ENCODE results near the gene ZBTB2. TPM values are rescaled to one million over a fixed set of nuclear protein-coding genes. Genes with fewer than 3 reads are reported as not detected.
"Not testable (repeated sequence)": the region's sequence is repeated elsewhere in the genome, so short reads cannot be mapped to it uniquely, and the experiment has no call there.

The ZBTB2 gene
- total RNA-seq, 1 donor from 2014 or later = 10.7 TPM

- no peak for DNase-seq (ENCODE audit: low spot score)
Observed at GRCh38 chr6:151374036-151374683, 17.2 kb downstream of the ZBTB2 start.

DNA sequence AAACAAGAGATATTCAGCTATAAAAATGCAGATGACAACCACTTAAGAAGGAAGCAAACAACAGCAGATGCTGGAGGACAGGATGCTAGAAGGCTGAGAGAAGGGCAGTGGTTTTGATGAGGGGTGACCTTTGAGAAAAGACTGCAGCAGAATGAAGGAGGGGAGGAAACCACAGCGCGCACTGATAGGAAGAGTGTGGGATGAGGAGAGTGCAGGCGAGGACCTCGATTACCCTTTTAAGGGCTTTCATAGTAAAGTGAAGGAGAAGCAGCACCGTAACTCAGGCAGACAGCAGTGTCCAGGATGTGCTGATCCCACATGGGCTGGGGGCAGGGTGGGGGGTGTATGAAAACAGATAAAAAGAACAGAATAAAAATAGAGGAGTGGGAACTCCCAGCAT lies 19.2 kb downstream of the ZBTB2 start:
- no peak for DNase-seq (ENCODE audit: low spot score)

DNA sequence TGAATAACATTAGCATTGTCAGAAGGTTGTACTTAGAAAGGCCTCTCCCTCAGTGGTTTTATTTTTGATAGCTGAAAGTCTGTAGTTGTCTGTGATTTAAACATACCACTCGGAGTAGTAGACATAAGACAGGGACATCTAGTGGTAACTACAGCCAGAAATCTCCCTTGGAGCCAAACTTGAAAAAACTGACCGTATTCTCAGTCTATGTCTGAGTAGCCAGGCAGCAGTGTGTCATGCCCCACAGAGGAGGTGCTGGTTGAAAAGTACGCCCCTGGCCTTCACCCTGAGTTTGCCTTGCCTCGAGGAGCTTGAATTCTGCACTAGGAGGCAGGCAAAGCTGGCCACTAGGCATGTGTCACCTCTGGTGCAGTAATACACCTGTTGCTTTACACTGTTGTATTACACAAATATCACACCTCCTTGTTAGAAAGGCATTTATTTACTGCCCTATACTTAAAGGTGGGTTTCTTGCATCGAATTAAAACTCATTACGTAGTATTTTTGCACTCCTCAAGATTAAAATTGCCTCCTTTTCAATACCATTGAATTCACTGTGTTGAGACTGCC lies 20.8 kb downstream of the ZBTB2 start:
- DNase-seq (ENCODE audit: low spot score) = no peak

- DNase-seq (ENCODE audit: low spot score) = no peak
Observed at GRCh38 chr6:151365233-151365632, 26.1 kb downstream of the ZBTB2 start.

- DNase-seq (ENCODE audit: low spot score) = no peak
Observed at GRCh38 chr6:151359486-151359885, 31.9 kb downstream of the ZBTB2 start.

GRCh38 chr6:151358475-151358874 lies 32.9 kb downstream of the ZBTB2 start:
- DNase-seq (ENCODE audit: low spot score) = no peak

DNA sequence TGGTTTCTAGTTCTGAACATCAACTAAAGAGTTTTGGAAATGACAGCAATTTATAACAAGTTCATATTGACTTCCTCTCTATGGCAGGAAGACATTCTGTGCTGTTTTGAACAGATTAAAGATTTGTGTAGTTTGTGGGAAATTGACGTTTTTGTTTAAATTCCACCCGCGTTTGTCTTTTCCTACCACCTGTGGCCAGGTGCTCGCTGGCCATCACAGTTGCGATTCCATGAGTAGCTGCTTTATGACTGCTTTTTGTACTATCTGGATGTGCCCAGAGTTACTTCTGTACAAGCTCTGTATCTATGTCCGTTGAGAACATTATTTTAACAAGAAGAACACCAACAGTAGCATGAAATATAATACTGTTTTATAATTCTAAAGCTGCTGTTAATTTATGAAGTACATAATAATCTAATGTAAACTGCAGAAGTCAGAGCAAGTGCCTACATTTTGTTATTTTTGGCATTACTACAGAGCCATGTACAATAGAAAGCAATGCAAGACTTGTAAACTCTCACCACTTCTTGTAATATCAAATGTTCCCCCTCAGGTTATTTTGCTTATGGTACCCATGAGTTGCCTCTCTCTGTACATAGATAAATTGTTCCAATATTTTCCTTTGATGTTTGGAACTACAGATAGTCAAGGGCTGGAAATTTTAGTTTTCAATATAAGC lies 33.5 kb downstream of the ZBTB2 start:
- no peak for DNase-seq (ENCODE audit: low spot score)

DNA sequence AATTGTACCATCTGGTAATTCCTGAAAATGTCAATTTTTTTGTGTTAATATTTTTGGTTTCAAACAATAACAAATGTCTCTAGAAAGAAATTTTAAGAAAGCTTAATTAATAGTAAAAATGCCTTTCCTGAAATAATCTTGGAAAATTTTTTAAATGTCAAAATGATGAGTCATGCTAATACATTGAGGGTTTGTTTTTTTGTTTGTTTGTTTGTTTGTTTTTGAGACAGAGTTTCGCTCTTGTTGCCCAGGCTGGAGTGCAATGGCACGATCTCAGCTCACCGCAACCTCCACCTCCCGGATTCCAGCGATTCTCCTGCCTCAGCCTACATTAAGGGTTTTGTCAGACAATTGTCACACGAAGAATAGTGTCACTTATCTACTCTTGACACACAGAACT lies 34.4 kb downstream of the ZBTB2 start:
- not testable (repeated sequence) for DNase-seq (ENCODE audit: low spot score)

DNA sequence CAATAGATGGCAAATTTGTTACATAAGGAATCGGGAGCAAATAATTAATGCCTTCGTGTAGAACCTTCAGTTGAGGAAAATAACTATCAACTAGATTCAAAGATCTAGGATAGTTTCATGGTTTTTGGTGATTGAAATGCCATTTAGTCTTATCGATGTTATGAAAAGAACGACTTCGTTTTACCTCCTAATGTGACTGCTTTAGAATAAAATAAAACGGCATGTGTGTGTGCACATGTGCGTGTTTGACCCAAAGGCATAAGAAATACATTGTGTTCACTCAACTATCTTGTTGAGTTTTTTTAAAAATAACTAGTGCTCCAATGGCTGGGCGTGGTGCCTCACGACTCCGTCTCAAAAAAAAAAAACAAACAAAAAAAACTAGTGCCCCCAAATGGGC lies 37.6 kb downstream of the ZBTB2 start:
- DNase-seq (ENCODE audit: low spot score) = no peak

GRCh38 chr6:151352410-151353396 lies 38.7 kb downstream of the ZBTB2 start:
- DNase-seq (ENCODE audit: low spot score) = peak; percentile 81

GRCh38 chr6:151351731-151352130 lies 39.6 kb downstream of the ZBTB2 start:
- peak; percentile 55 for DNase-seq (ENCODE audit: low spot score)

- peak; percentile 68 for DNase-seq (ENCODE audit: low spot score)
Observed at GRCh38 chr6:151351146-151351700, 40.1 kb downstream of the ZBTB2 start.

DNA sequence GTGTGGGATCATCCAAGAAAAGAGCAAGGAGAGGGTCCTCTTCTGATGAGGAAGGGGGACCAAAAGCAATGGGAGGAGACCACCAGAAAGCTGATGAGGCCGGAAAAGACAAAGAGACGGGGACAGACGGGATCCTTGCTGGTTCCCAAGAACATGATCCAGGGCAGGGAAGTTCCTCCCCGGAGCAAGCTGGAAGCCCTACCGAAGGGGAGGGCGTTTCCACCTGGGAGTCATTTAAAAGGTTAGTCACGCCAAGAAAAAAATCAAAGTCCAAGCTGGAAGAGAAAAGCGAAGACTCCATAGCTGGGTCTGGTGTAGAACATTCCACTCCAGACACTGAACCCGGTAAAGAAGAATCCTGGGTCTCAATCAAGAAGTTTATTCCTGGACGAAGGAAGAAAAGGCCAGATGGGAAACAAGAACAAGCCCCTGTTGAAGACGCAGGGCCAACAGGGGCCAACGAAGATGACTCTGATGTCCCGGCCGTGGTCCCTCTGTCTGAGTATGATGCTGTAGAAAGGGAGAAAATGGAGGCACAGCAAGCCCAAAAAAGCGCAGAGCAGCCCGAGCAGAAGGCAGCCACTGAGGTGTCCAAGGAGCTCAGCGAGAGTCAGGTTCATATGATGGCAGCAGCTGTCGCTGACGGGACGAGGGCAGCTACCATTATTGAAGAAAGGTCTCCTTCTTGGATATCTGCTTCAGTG lies 40.8 kb downstream of the ZBTB2 start:
- DNase-seq (ENCODE audit: low spot score) = peak; percentile 51

- peak; percentile 55 for DNase-seq (ENCODE audit: low spot score)
Observed at GRCh38 chr6:151349651-151350270, 41.6 kb downstream of the ZBTB2 start.

DNA sequence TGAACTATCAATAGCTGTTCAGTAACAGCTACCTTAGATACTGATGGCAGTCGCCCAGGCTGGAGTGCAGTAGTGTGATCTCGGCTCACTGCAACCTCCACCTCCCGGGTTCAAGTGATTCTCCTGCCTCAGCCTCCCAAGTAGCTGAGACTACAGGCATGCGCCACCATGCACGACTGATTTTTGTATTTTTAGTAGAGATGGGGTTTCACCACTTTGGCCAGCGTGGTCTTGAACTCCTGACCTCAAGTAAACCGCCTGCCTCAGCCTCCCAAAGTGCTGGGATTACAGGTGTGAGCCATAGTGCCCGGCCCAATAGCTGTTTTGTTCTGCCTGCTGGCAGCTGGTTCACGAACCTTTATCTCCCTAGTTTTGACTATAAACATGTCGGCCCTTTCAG lies 48.6 kb downstream of the ZBTB2 start:
- DNase-seq (ENCODE audit: low spot score) = peak; percentile 43

DNA sequence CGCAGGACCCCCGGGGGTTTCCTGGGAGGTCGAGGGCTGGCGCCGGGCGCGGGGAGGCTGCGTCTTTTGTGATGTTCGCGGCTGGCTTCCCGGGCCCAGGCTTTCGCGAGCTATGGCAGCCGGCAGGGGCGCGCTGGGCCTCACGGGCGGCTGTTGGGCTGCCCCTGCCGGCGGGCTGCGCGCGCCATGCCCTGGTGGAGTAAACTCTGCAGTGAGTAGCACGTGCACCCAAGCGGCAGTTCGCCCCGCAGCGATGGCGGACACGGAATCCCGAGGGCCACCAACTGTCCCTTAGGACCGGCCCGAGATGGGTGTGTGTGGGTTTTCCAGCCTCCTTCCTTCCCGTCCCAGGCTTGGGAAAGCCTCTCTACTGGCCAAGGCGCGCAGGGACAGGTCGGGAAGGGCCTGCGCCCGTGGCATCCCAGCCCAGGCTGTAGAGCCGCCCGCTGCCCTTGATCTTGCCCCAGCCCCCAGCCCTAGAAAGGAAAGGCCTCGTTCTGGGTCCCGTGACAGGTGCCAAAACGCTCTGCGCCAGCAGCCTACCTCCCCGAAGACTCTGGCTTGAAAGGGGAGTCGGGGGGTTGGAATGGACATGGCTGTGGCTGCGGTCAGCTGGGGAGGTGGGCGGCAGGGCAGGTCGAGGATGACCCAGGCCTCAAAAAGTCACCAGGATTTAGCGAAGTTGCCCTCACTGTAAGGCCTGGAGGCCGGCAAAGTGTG lies 49.7 kb downstream of the ZBTB2 start:
- DNase-seq (ENCODE audit: low spot score) = peak; percentile 81

- no peak for DNase-seq (ENCODE audit: low spot score)
Observed at GRCh38 chr6:151340219-151340978, 51.0 kb downstream of the ZBTB2 start.

DNA sequence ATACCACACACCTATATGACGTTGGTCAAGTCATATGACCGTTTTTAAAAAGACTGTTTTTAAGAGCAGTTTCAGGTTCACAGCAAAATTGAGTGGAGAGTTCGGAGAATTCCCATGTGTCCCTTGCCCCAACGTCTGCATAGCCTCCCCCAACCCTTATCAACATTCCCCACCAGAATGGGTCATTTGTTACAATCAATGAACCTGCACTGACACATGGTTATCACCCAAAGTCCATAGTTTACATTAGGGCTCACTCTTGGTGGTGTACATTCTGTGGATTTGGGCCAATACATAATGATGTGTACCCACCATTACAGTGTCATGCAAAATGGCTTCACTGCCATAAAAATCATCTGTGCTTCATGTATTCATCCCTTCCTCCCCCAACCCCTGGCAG lies 52.0 kb downstream of the ZBTB2 start:
- DNase-seq (ENCODE audit: low spot score) = no peak

Data from mesenteric fat pad (tissue), 1 donor.